K562 (cell line): ENCODE measurements around the gene TEX53. TPM values are rescaled to one million over a fixed set of nuclear protein-coding genes. Genes with fewer than 3 reads are reported as not detected.

ENCODE experiments used
- BCL6 ChIP-seq: fragments of 250-450 bp; sonication (Bioruptor Pico); IDR thresholded peaks from 2 replicates; pipeline ENCODE4 v1.4.0; 2020
- BMI1 ChIP-seq: fragments of 150-350 bp; IDR thresholded peaks from 2 replicates; pipeline ENCODE4 v1.6.1; 2014; ENCODE audit warnings: low read length
- C11orf30 ChIP-seq: fragments of 450-650 bp; IDR thresholded peaks from 2 replicates; pipeline ENCODE4 v1.6.1; 2016; ENCODE audit warnings: low read depth, mild to moderate bottlenecking
- CBX8 ChIP-seq: fragments of 200-600 bp; sonication (generic); IDR thresholded peaks from 2 replicates; pipeline ENCODE4 v1.6.1; 2012; ENCODE audit warnings: borderline replicate concordance, mixed run types, low read depth, mild to moderate bottlenecking, moderate library complexity, mixed read lengths, low read length, control low read depth, inconsistent platforms; ENCODE audit not compliant: poor library complexity, severe bottlenecking; ENCODE audit errors: extremely low read depth
- CGGBP1 ChIP-seq: fragments of 250-450 bp; sonication (Bioruptor Pico); IDR thresholded peaks from 2 replicates; pipeline ENCODE4 v1.9.0; 2021; ENCODE audit warnings: mild to moderate bottlenecking
- GATAD2B ChIP-seq: fragments of 450-650 bp; IDR thresholded peaks from 2 replicates; pipeline ENCODE4 v1.6.1; 2017; ENCODE audit warnings: mild to moderate bottlenecking, borderline replicate concordance
- GTF2A2 ChIP-seq: IDR thresholded peaks from 2 replicates; pipeline ENCODE4 v1.6.1; 2016; ENCODE audit warnings: mild to moderate bottlenecking, missing genetic modification characterization, missing compliant biosample characterization
- HOMEZ ChIP-seq: fragments of 250-450 bp; sonication (Bioruptor Pico); IDR thresholded peaks from 2 replicates; pipeline ENCODE4 v1.4.0; 2020; ENCODE audit warnings: mild to moderate bottlenecking, moderate library complexity
- MAFK ChIP-seq: IDR thresholded peaks from 2 replicates; pipeline ENCODE4 v1.6.1; 2011; ENCODE audit warnings: low read length, improper control_type of control experiment
- MITF ChIP-seq: IDR thresholded peaks from 2 replicates; pipeline ENCODE4 v1.6.1; 2014; ENCODE audit warnings: antibody characterized with exemption
- PHF20 ChIP-seq: fragments of 450-650 bp; IDR thresholded peaks from 2 replicates; pipeline ENCODE4 v1.6.1; 2018; ENCODE audit not compliant: partially characterized antibody
- RB1 ChIP-seq: fragments of 450-650 bp; IDR thresholded peaks from 2 replicates; pipeline ENCODE4 v1.6.1; 2017; ENCODE audit warnings: low read depth, mild to moderate bottlenecking
- SMC3 ChIP-seq: conservative IDR thresholded peaks from 2 replicates; pipeline ENCODE4 v1.6.1; 2011; ENCODE audit warnings: low read depth, low read length, improper control_type of control experiment; ENCODE audit not compliant: insufficient read depth
- STAG1 ChIP-seq: sonication (generic); formaldehyde crosslinking; IDR thresholded peaks from 2 replicates; pipeline ENCODE4 v1.5.0; 2020; ENCODE audit warnings: missing genetic modification reagents, borderline replicate concordance
- TFE3 ChIP-seq: fragments of 450-650 bp; formaldehyde crosslinking; IDR thresholded peaks from 2 replicates; pipeline ENCODE4 v1.4.0; 2020; ENCODE audit warnings: mild to moderate bottlenecking, mixed read lengths
- TSC22D4 ChIP-seq: fragments of 450-650 bp; IDR thresholded peaks from 2 replicates; pipeline ENCODE4 v1.6.1; 2016; ENCODE audit warnings: missing genetic modification characterization, missing biosample characterization, control low read depth
- U2AF1 ChIP-seq: fragments of 200-400 bp; formaldehyde crosslinking; optimal IDR thresholded peaks from 2 replicates; pipeline ENCODE3; 2017; ENCODE audit warnings: mild to moderate bottlenecking, low read depth, low read length, moderate library complexity
- VEZF1 ChIP-seq: fragments of 200-800 bp; sonication (Bioruptor generic); IDR thresholded peaks from 2 replicates; pipeline ENCODE4 v1.6.1; 2017; ENCODE audit warnings: missing genetic modification characterization, missing compliant biosample characterization
- ZNF12 ChIP-seq: sonication (generic); formaldehyde crosslinking; IDR thresholded peaks from 2 replicates; pipeline ENCODE4 v1.4.0; 2020; ENCODE audit warnings: mild to moderate bottlenecking, missing genetic modification reagents
- ZNF24 ChIP-seq: fragments of 450-650 bp; IDR thresholded peaks from 2 replicates; pipeline ENCODE4 v1.6.1; 2016
- ZNF511 ChIP-seq: sonication (generic); formaldehyde crosslinking; IDR thresholded peaks from 2 replicates; pipeline ENCODE4 v1.8.0; 2022; ENCODE audit warnings: mild to moderate bottlenecking, missing genetic modification reagents
- polyA plus RNA-seq, 8 experiments: library from polyadenylated mRNA; depleted of rRNA in 4 of 8; stranded (reverse) in 5 of 8; unstranded in 3 of 8; fragments of >200 nt; fragmentation: Nextera tagmentation in 2 of 8; fragmentation: Illumina TruSeq in 1 of 8; extraction: Ambion mirVana in 2 of 8; extraction: Trizol in 1 of 8; gene quantifications; 2 replicates each; pipeline versions ENCODE4 v1.2.1 to v1.2.3, GENCODE V29; 2011 to 2014; ENCODE audit warnings: inconsistent platforms in 1 of 8, missing spikeins in 1 of 8
- total RNA-seq, 7 experiments: library from RNA; depleted of rRNA in 6 of 7; stranded (reverse); fragments of >200 nt in 6 of 7; fragmentation: Illumina TruSeq in 2 of 7; extraction: Trizol in 2 of 7; gene quantifications; 2 replicates each; pipeline versions ENCODE4 v1.2.1 to v1.2.3, GENCODE V29; 2011 to 2021; ENCODE audit warnings: low replicate concordance in 1 of 7

Gene TEX53
- total and polyA plus RNA-seq, 9 of the 15 experiments (the other 6 are each of a cell fraction or from before 2014, with no cell fraction given), result not detected

- TF ChIP-seq TSC22D4 (tag), result no peak
- no peak; the same call in 1 of the 2 replicates for TF ChIP-seq GATAD2B
- TF ChIP-seq MAFK, result no peak
- no peak for TF ChIP-seq CBX8
- TF ChIP-seq BCL6 (CRISPR knock-in tag), result no peak
- no peak for TF ChIP-seq C11orf30
- TF ChIP-seq VEZF1 (CRISPR knock-in tag), result no peak
- TF ChIP-seq CGGBP1 (CRISPR knock-in tag), result no peak
- TF ChIP-seq BMI1, result no peak
- no peak for TF ChIP-seq ZNF12 (CRISPR knock-in tag)
- peak; percentile 21 for TF ChIP-seq PHF20
- peak; percentile 96 for TF ChIP-seq SMC3
- peak; percentile 45; the same call in 1 of the 2 replicates for TF ChIP-seq RB1
- TF ChIP-seq ZNF24, result no peak
- TF ChIP-seq GTF2A2 (tag), result no peak
- TF ChIP-seq ZNF511 (CRISPR knock-in tag), result no peak
- no peak for TF ChIP-seq MITF
- peak; percentile 51; the same call in 1 of the 2 replicates for TF ChIP-seq STAG1
- no peak for TF ChIP-seq TFE3 (CRISPR knock-in tag)
- no peak for TF ChIP-seq U2AF1
- no peak for TF ChIP-seq HOMEZ (CRISPR knock-in tag)
Measured at GRCh38 chr9:114653556-114654159, 3.9 kb downstream of the TEX53 start (continued).
